GM12875 (cell line): ENCODE measurements around the gene RASD2.
"Not testable (repeated sequence)": the region's sequence is repeated elsewhere in the genome, so short reads cannot be mapped to it uniquely, and the experiment has no call there.

Source experiments
- H3K4me3 ChIP-seq: one replicate; pipeline ENCODE4 v1.5.1; 2011; ENCODE audit warnings: low read depth, low read length, control low read depth
- CTCF ChIP-seq: IDR thresholded peaks from 2 replicates; pipeline ENCODE4 v1.5.1; 2011; ENCODE audit warnings: low read depth, mild to moderate bottlenecking, control low read depth, inconsistent platforms, low read length, moderate library complexity, borderline replicate concordance; ENCODE audit not compliant: insufficient read depth

RASD2 gene

GRCh38 chr22:35510951-35511350 is 29.7 kb upstream of the RASD2 start:
- TF ChIP-seq CTCF, result no peak
- H3K4me3 ChIP-seq, result no peak overlapping the region

DNA sequence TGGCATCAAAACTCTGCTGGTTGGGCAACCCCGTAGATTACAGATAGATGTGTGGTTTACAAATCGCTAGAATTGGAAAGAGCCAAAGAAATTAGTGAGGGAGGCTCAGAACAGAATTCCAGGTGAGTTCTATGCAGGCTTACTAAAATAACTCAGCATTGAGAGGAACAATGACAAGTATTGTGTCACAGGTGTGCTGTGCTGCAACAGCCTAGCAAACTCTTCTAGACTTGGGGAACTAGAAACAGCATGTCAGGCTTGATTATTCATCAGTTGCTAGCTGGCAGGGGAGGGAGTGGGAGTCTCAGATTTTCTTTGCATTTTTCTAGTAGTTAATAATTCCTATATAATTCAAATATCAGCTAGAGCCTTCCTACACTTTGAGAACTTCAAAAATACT is 26.3 kb upstream of the RASD2 start:
- no peak overlapping the region for H3K4me3 ChIP-seq
- TF ChIP-seq CTCF, result no peak

DNA sequence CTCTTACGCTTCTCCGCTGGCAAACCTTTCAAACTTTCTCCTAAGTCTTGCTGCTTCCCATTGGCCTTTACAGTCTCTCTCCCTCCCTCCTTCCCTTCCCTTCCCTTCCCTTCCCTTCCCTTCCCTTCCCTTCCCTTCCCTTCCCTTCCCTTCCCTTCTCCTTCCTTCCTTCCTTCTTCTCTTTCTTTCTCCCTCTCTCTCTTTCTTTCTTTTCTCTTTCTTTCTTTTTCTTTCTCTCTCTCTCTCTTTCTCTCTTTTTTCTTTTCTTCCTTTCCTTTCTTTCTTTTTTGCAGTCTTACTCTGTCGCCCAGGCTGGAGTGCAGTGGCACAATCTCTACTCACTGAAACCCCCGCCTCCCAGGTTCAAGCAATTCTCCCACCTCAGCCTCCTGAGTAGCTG is 24.7 kb upstream of the RASD2 start:
- H3K4me3 ChIP-seq, result not testable (repeated sequence)

DNA sequence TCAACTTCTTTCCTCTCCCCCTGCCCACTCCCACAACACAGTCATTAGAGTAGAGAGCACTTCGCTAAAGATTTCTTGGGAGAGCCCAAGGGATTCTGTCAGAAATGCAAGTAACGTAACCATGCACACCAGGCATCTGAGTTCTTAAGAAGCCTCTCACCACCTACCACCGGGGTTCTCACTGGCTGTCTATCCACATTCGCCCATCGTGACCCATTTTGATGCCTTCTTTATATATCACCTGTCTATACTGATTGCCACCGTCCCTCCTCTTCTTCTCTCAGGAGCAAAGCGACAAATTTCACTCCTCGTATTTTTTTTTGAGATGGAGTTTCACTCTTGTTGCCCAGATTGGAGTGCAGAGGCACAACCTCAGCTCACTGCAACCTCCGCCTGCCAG is 23.9 kb upstream of the RASD2 start:
- no peak for TF ChIP-seq CTCF
- no peak overlapping the region for H3K4me3 ChIP-seq

- TF ChIP-seq CTCF, result no peak
- H3K4me3 ChIP-seq, result no peak overlapping the region
Observed at GRCh38 chr22:35517207-35517606, 23.4 kb upstream of the RASD2 start.

- no peak for TF ChIP-seq CTCF
- H3K4me3 ChIP-seq, result no peak overlapping the region
Observed at GRCh38 chr22:35517769-35518530, 22.7 kb upstream of the RASD2 start.

GRCh38 chr22:35518811-35519210 is 21.8 kb upstream of the RASD2 start:
- TF ChIP-seq CTCF, result no peak
- no peak overlapping the region for H3K4me3 ChIP-seq
